HEK293 (cell line): ENCODE measurements around the gene HLA-A.

ENCODE experiments used
- FEZF1 ChIP-seq: fragments of 450-650 bp; formaldehyde crosslinking; IDR thresholded peaks from 2 replicates; pipeline ENCODE4 v1.5.1; 2016; ENCODE audit warnings: missing biosample characterization, missing genetic modification characterization
- HOXA7 ChIP-seq: sonication (generic); formaldehyde crosslinking; IDR thresholded peaks from 2 replicates; pipeline ENCODE4 v1.8.1; 2022; ENCODE audit warnings: missing genetic modification reagents, borderline replicate concordance
- KLF8 ChIP-seq: fragments of 450-650 bp; formaldehyde crosslinking; IDR thresholded peaks from 2 replicates; pipeline ENCODE4 v1.5.1; 2016; ENCODE audit warnings: missing biosample characterization, missing genetic modification characterization
- KLF9 ChIP-seq: fragments of 450-650 bp; formaldehyde crosslinking; IDR thresholded peaks from 2 replicates; pipeline ENCODE4 v1.5.1; 2016; ENCODE audit warnings: missing biosample characterization, missing genetic modification characterization, low read depth
- OVOL3 ChIP-seq: fragments of 450-650 bp; formaldehyde crosslinking; IDR thresholded peaks from 2 replicates; pipeline ENCODE4 v1.5.1; 2016; ENCODE audit warnings: missing biosample characterization, missing genetic modification characterization
- SCRT1 ChIP-seq: fragments of 450-650 bp; formaldehyde crosslinking; IDR thresholded peaks from 2 replicates; pipeline ENCODE4 v1.5.1; 2016; ENCODE audit warnings: missing biosample characterization, missing genetic modification characterization, borderline replicate concordance
- SP2 ChIP-seq: fragments of 450-650 bp; formaldehyde crosslinking; IDR thresholded peaks from 2 replicates; pipeline ENCODE4 v1.5.1; 2016; ENCODE audit warnings: missing biosample characterization, missing genetic modification characterization
- SP7 ChIP-seq: fragments of 450-650 bp; formaldehyde crosslinking; IDR thresholded peaks from 2 replicates; pipeline ENCODE4 v1.5.1; 2016; ENCODE audit warnings: missing biosample characterization, missing genetic modification characterization
- YY1 ChIP-seq: fragments of 450-650 bp; formaldehyde crosslinking; IDR thresholded peaks from 2 replicates; pipeline ENCODE4 v1.5.1; 2018; ENCODE audit warnings: missing biosample characterization, missing genetic modification characterization
- YY2 ChIP-seq: fragments of 450-650 bp; formaldehyde crosslinking; IDR thresholded peaks from 2 replicates; pipeline ENCODE4 v1.5.1; 2016; ENCODE audit warnings: missing biosample characterization, missing genetic modification characterization
- ZFHX2 ChIP-seq: fragments of 450-650 bp; formaldehyde crosslinking; conservative IDR thresholded peaks from 2 replicates; pipeline ENCODE4 v1.5.1; 2016; ENCODE audit warnings: missing biosample characterization, missing genetic modification characterization
- ZNF138 ChIP-seq: fragments of 450-650 bp; formaldehyde crosslinking; IDR thresholded peaks from 2 replicates; pipeline ENCODE4 v1.5.1; 2016; ENCODE audit warnings: missing biosample characterization, missing genetic modification characterization, borderline replicate concordance
- ZNF174 ChIP-seq: fragments of 450-650 bp; formaldehyde crosslinking; IDR thresholded peaks from 2 replicates; pipeline ENCODE4 v1.5.0; 2017; ENCODE audit warnings: missing biosample characterization, mild to moderate bottlenecking, missing genetic modification characterization
- ZNF175 ChIP-seq: fragments of 450-650 bp; formaldehyde crosslinking; IDR thresholded peaks from 2 replicates; pipeline ENCODE4 v1.5.1; 2016; ENCODE audit warnings: missing biosample characterization, missing genetic modification characterization
- ZNF19 ChIP-seq: fragments of 450-650 bp; formaldehyde crosslinking; IDR thresholded peaks from 2 replicates; pipeline ENCODE4; 2016; ENCODE audit warnings: missing biosample characterization, missing genetic modification characterization, low read depth
- ZNF335 ChIP-seq: fragments of 450-650 bp; formaldehyde crosslinking; conservative IDR thresholded peaks from 2 replicates; pipeline ENCODE4 v1.5.1; 2016; ENCODE audit warnings: missing biosample characterization, missing genetic modification characterization
- ZNF366 ChIP-seq: fragments of 450-650 bp; formaldehyde crosslinking; conservative IDR thresholded peaks from 2 replicates; pipeline ENCODE4 v1.5.1; 2016; ENCODE audit warnings: missing biosample characterization, missing genetic modification characterization
- ZNF404 ChIP-seq: fragments of 450-650 bp; formaldehyde crosslinking; IDR thresholded peaks from 2 replicates; pipeline ENCODE4 v1.5.1; 2017; ENCODE audit warnings: missing biosample characterization, missing genetic modification characterization
- ZNF433 ChIP-seq: fragments of 450-650 bp; formaldehyde crosslinking; IDR thresholded peaks from 2 replicates; pipeline ENCODE4 v1.5.1; 2016; ENCODE audit warnings: missing biosample characterization, missing genetic modification characterization, low read depth
- ZNF473 ChIP-seq: fragments of 450-650 bp; formaldehyde crosslinking; IDR thresholded peaks from 2 replicates; pipeline ENCODE4 v1.5.1; 2017; ENCODE audit warnings: missing biosample characterization, missing genetic modification characterization
- ZNF548 ChIP-seq: fragments of 450-650 bp; formaldehyde crosslinking; IDR thresholded peaks from 2 replicates; pipeline ENCODE4 v1.5.1; 2016; ENCODE audit warnings: missing biosample characterization, missing genetic modification characterization
- ZNF585B ChIP-seq: fragments of 450-650 bp; formaldehyde crosslinking; IDR thresholded peaks from 2 replicates; pipeline ENCODE4 v1.5.1; 2016; ENCODE audit warnings: missing biosample characterization, missing genetic modification characterization
- ZNF624 ChIP-seq: fragments of 450-650 bp; formaldehyde crosslinking; IDR thresholded peaks from 2 replicates; pipeline ENCODE4 v1.5.1; 2017; ENCODE audit warnings: missing biosample characterization, missing genetic modification characterization
- ZNF670 ChIP-seq: fragments of 450-650 bp; formaldehyde crosslinking; IDR thresholded peaks from 2 replicates; pipeline ENCODE4 v1.5.1; 2016; ENCODE audit warnings: missing biosample characterization, missing genetic modification characterization, low read depth
- ZSCAN23 ChIP-seq: fragments of 450-650 bp; formaldehyde crosslinking; IDR thresholded peaks from 2 replicates; pipeline ENCODE4 v1.5.1; 2016; ENCODE audit warnings: missing biosample characterization, missing genetic modification characterization
- TF ChIP-seq, protein P1 (sequence below): fragments of 450-650 bp; formaldehyde crosslinking; IDR thresholded peaks from 2 replicates; pipeline ENCODE4 v1.5.1; 2016; ENCODE audit warnings: missing biosample characterization, missing genetic modification characterization
- TF ChIP-seq, protein P2 (sequence below): fragments of 450-650 bp; formaldehyde crosslinking; IDR thresholded peaks from 2 replicates; pipeline ENCODE4 v1.5.1; 2016; ENCODE audit warnings: missing biosample characterization, missing genetic modification characterization
- TF ChIP-seq, protein P3 (sequence below): fragments of 450-650 bp; formaldehyde crosslinking; IDR thresholded peaks from 2 replicates; pipeline ENCODE4 v1.5.1; 2016; ENCODE audit warnings: missing biosample characterization, missing genetic modification characterization
- TF ChIP-seq, protein P4 (sequence below): fragments of 450-650 bp; formaldehyde crosslinking; IDR thresholded peaks from 2 replicates; pipeline ENCODE4 v1.5.1; 2016; ENCODE audit warnings: missing biosample characterization, missing genetic modification characterization
- TF ChIP-seq, protein P5 (sequence below): fragments of 450-650 bp; formaldehyde crosslinking; IDR thresholded peaks from 2 replicates; pipeline ENCODE4 v1.5.0; 2017; ENCODE audit warnings: missing biosample characterization, missing genetic modification characterization, borderline replicate concordance

The HLA-A gene

DNA sequence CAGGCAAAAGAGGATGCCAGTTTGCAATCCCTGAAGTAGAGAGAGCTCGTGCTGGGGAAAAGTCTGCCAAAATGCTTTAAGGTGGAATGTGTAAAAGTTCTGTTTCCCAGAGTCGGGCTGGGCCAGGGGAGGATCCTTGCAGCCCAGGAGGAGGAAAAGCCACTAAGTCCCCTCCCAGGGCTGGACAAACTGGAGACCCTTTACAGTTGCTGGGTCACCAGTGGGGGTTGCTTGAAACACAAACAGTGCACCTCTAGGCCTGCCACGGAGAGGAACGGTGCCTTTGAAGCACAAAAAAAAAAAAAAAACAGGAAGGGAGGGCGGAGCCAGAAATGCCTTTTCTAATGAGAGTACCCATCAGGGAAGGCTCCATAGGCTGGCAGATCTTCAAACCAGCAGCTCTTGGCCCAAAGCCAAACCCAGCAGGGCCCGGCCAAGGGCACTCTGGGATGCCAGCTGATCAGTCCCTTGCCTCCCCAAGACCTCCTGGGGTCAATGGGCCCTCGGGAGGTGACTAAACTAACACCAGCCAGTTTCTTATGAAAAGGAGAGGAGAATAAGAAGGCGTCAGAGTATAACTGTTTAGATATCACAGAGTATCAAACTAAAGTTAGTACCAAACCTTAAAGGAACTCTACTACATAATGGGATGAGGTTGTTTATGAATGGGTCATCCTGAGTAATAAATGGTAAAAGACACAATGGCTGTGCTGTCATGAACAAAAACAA is 23.7 kb downstream of the HLA-A start (continued):
- TF ChIP-seq ZNF624, result no peak
- no peak for TF ChIP-seq ZNF548 (tag by site-specific recombination)
- TF ChIP-seq ZNF366 (tag by site-specific recombination), result peak; percentile 22; the same call in 1 of the 2 replicates
- no peak for TF ChIP-seq ZNF433 (tag by site-specific recombination)
- no peak for TF ChIP-seq ZNF138 (tag by site-specific recombination)
- TF ChIP-seq FEZF1 (tag by site-specific recombination), result peak; percentile 68
- no peak for TF ChIP-seq ZNF19
- TF ChIP-seq KLF8, result 0 out of 2 replicates have a peak, but pooled peaks have one; percentile 24
- TF ChIP-seq, protein P1, sequence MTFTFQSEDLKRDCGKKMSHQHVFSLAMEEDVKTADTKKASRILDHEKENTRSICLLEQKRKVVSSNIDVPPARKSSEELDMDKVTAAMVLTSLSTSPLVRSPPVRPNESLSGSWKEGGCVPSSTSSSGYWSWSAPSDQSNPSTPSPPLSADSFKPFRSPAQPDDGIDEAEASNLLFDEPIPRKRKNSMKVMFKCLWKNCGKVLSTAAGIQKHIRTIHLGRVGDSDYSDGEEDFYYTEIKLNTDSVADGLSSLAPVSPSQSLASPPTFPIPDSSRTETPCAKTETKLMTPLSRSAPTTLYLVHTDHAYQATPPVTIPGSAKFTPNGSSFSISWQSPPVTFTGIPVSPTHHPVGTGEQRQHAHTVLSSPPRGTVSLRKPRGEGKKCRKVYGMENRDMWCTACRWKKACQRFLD (tag by site-specific recombination), result no peak
- TF ChIP-seq, protein P2, sequence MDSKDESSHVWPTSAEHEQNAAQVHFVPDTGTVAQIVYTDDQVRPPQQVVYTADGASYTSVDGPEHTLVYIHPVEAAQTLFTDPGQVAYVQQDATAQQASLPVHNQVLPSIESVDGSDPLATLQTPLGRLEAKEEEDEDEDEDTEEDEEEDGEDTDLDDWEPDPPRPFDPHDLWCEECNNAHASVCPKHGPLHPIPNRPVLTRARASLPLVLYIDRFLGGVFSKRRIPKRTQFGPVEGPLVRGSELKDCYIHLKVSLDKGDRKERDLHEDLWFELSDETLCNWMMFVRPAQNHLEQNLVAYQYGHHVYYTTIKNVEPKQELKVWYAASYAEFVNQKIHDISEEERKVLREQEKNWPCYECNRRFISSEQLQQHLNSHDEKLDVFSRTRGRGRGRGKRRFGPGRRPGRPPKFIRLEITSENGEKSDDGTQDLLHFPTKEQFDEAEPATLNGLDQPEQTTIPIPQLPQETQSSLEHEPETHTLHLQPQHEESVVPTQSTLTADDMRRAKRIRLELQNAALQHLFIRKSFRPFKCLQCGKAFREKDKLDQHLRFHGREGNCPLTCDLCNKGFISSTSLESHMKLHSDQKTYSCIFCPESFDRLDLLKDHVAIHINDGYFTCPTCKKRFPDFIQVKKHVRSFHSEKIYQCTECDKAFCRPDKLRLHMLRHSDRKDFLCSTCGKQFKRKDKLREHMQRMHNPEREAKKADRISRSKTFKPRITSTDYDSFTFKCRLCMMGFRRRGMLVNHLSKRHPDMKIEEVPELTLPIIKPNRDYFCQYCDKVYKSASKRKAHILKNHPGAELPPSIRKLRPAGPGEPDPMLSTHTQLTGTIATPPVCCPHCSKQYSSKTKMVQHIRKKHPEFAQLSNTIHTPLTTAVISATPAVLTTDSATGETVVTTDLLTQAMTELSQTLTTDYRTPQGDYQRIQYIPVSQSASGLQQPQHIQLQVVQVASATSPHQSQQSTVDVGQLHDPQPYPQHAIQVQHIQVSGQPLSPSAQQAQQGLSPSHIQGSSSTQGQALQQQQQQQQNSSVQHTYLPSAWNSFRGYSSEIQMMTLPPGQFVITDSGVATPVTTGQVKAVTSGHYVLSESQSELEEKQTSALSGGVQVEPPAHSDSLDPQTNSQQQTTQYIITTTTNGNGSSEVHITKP (tag by site-specific recombination), result peak; percentile 63
- TF ChIP-seq, protein P3, sequence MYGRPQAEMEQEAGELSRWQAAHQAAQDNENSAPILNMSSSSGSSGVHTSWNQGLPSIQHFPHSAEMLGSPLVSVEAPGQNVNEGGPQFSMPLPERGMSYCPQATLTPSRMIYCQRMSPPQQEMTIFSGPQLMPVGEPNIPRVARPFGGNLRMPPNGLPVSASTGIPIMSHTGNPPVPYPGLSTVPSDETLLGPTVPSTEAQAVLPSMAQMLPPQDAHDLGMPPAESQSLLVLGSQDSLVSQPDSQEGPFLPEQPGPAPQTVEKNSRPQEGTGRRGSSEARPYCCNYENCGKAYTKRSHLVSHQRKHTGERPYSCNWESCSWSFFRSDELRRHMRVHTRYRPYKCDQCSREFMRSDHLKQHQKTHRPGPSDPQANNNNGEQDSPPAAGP, result no peak
- no peak for TF ChIP-seq ZNF404 (tag by site-specific recombination)
- no peak for TF ChIP-seq ZNF174 (tag by site-specific recombination)
- no peak for TF ChIP-seq YY1 (tag by site-specific recombination)
- peak; percentile 81 for TF ChIP-seq SP7 (tag by site-specific recombination)
- TF ChIP-seq SP2 (tag by site-specific recombination), result no peak
- TF ChIP-seq HOXA7 (CRISPR knock-in tag), result no peak
- no peak for TF ChIP-seq SCRT1 (tag by site-specific recombination)
- TF ChIP-seq ZFHX2 (tag by site-specific recombination), result no peak
- no peak for TF ChIP-seq KLF9 (tag by site-specific recombination)
- TF ChIP-seq, protein P4, sequence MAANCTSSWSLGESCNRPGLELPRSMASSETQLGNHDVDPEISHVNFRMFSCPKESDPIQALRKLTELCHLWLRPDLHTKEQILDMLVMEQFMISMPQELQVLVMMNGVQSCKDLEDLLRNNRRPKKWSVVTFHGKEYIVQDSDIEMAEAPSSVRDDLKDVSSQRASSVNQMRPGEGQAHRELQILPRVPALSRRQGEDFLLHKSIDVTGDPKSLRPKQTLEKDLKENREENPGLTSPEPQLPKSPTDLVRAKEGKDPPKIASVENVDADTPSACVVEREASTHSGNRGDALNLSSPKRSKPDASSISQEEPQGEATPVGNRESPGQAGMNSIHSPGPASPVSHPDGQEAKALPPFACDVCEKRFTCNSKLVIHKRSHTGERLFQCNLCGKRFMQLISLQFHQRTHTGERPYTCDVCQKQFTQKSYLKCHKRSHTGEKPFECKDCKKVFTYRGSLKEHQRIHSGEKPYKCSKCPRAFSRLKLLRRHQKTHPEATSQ (tag by site-specific recombination), result no peak
- TF ChIP-seq ZNF585B, result no peak
- peak; percentile 40 for TF ChIP-seq ZNF335
- no peak for TF ChIP-seq ZNF175 (tag by site-specific recombination)
- no peak for TF ChIP-seq YY2 (tag by site-specific recombination)
- TF ChIP-seq ZNF670 (tag by site-specific recombination), result no peak
- no peak for TF ChIP-seq OVOL3
- TF ChIP-seq ZSCAN23 (tag by site-specific recombination), result no peak
- TF ChIP-seq, protein P5, sequence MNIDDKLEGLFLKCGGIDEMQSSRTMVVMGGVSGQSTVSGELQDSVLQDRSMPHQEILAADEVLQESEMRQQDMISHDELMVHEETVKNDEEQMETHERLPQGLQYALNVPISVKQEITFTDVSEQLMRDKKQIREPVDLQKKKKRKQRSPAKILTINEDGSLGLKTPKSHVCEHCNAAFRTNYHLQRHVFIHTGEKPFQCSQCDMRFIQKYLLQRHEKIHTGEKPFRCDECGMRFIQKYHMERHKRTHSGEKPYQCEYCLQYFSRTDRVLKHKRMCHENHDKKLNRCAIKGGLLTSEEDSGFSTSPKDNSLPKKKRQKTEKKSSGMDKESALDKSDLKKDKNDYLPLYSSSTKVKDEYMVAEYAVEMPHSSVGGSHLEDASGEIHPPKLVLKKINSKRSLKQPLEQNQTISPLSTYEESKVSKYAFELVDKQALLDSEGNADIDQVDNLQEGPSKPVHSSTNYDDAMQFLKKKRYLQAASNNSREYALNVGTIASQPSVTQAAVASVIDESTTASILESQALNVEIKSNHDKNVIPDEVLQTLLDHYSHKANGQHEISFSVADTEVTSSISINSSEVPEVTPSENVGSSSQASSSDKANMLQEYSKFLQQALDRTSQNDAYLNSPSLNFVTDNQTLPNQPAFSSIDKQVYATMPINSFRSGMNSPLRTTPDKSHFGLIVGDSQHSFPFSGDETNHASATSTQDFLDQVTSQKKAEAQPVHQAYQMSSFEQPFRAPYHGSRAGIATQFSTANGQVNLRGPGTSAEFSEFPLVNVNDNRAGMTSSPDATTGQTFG (tag by site-specific recombination), result no peak
- TF ChIP-seq ZNF473 (tag by site-specific recombination), result no peak
